HL-60 (cell line): ENCODE results near the gene LRRC58.

Source experiments
- POLR2AphosphoS5 ChIP-seq: IDR thresholded peaks from 2 replicates; pipeline ENCODE4 v1.6.1; 2012; ENCODE audit warnings: low read depth
- TF ChIP-seq, protein P1 (sequence below): IDR thresholded peaks from one replicate; pipeline ENCODE4 v1.5.1; 2011; ENCODE audit warnings: low read length, control low read depth, inconsistent platforms; ENCODE audit not compliant: insufficient read depth

DNA sequence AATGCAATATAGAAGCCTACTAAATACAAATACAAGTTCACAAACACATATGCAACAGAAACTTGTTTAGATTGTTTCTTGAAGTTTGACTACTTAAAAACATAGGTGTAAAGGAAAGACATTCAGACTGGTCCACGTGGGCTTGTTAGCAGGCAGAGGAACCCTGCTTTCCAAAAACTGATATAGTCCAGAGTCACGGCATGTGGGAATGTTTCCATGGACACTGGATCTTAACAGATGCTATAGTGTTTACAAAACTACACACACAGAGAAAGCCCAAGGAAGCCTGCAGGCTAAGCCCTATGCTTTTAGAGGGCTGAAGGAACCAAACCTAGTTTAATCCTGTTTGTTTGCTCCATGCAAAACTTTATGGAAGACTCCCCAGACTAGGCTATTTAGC, 45.2 kb upstream of the LRRC58 start:
- TF ChIP-seq, protein P1, sequence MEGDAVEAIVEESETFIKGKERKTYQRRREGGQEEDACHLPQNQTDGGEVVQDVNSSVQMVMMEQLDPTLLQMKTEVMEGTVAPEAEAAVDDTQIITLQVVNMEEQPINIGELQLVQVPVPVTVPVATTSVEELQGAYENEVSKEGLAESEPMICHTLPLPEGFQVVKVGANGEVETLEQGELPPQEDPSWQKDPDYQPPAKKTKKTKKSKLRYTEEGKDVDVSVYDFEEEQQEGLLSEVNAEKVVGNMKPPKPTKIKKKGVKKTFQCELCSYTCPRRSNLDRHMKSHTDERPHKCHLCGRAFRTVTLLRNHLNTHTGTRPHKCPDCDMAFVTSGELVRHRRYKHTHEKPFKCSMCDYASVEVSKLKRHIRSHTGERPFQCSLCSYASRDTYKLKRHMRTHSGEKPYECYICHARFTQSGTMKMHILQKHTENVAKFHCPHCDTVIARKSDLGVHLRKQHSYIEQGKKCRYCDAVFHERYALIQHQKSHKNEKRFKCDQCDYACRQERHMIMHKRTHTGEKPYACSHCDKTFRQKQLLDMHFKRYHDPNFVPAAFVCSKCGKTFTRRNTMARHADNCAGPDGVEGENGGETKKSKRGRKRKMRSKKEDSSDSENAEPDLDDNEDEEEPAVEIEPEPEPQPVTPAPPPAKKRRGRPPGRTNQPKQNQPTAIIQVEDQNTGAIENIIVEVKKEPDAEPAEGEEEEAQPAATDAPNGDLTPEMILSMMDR = no peak
- no peak for TF ChIP-seq POLR2AphosphoS5
